ENCODE results near the gene PSMC2.

PSMC2 gene

DNA sequence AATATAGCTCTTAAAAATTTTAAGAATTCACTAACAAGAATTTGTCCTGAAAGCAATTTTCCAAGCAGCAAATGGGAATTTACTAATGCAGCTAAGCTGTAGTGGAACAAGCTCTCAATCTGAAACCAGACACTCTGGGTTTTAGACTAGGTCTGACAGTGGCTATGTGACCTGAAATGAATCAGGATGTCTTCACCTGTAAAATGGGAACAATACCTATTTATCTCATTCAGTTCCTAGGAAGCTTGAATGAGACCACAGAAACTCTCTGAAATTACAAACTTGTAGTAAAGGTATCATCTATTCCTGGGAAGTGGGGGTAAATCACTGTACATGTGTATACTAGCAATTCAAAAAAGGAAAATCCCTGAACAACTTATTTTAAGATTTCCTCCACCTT lies 4.1 kb upstream of the PSMC2 start:
- POLR2A ChIA-PET (ENCODE audit: low non-redundant PET), result no interaction called here
- TF ChIP-seq, protein P1, sequence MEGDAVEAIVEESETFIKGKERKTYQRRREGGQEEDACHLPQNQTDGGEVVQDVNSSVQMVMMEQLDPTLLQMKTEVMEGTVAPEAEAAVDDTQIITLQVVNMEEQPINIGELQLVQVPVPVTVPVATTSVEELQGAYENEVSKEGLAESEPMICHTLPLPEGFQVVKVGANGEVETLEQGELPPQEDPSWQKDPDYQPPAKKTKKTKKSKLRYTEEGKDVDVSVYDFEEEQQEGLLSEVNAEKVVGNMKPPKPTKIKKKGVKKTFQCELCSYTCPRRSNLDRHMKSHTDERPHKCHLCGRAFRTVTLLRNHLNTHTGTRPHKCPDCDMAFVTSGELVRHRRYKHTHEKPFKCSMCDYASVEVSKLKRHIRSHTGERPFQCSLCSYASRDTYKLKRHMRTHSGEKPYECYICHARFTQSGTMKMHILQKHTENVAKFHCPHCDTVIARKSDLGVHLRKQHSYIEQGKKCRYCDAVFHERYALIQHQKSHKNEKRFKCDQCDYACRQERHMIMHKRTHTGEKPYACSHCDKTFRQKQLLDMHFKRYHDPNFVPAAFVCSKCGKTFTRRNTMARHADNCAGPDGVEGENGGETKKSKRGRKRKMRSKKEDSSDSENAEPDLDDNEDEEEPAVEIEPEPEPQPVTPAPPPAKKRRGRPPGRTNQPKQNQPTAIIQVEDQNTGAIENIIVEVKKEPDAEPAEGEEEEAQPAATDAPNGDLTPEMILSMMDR (conservative IDR thresholded peaks at IDR 0.05; ENCODE audit: low read depth), result no peak
- no peak overlapping the region for H3K27ac ChIP-seq
- CTCF ChIA-PET, result interaction anchor here (0.6 to 1.5 kb wide), 3 partner anchors 18 to 46 kb away, joined by 3 to 6 read pairs (median 4); no protein-coding TSS in a partner anchor
- no peak for DNase-seq (ENCODE audit: low spot score)

DNA sequence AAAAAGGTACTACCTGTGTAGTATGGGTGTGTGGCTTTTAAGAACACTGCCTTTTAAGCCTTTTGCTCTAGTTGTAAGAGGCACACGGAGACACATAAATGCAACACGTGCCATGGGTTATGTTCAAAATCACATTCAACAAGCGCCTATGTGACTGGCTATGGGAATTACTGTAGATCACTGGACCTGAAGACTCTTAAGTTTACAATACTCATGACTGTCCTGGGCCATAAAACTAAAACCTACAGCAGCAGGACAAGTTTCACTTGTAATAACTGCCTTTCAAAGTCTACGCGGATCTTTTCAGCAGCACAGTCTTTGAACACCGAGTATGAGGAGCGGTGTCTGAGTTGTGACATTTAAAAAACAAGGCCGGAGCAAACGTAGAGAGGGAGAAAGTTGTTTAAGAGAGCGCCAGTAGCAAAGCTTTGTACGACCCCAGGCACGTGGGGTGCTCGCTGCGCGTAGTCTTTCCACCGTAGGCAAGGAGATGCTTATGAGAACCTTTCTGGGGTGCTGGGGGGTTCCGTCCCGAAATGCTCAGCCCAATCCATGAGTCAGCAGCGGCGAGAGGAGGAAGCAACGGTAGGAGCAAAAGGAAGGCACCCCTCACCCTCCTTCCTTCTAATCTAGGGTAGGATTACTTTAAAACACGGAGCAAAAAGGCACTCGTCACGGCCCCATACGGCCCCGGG lies 3.5 kb upstream of the PSMC2 start:
- peak overlapping the region; percentile 82 for H3K27ac ChIP-seq
- TF ChIP-seq, protein P1 (conservative IDR thresholded peaks at IDR 0.05; ENCODE audit: low read depth), result no peak
- POLR2A ChIA-PET (ENCODE audit: low non-redundant PET), result no interaction called here
- CTCF ChIA-PET, result interaction anchor here (0.6 to 1.5 kb wide), 3 partner anchors 22 to 46 kb away, joined by 3 to 6 read pairs (median 3); no protein-coding TSS in a partner anchor
- peak; percentile 30 for DNase-seq (ENCODE audit: low spot score)

DNA sequence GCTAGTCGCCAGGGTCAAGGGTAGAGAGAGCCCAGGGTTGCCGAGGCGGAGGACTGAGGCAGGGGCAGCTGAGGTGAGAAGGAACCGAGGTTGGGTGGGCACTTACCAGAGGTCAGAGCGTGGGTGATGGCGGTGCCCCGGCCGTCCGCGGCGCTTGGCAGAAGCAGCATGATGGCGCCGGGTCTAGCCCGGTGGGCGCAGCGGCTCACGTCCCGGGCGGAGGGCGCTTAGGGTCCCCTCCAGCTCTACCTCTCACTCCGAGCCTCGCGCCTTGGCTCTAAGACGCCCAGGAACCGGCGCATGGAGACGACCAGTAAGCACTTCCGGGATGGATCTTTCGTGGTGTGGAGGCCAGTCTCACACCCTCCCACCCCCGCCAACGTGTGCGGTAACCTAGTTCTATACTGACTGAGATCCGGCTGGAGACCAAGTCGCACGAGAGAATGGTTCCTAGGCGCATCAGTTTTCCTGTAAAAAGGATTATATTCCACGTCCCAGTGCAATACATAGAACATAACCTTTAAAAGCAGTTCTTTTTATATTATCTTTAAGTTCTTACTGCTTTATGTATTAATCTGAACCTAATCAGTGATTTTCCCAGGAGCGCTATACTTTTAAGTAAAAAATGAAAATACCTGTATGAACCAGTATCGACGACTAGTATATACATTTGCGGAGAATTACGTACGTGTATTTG lies 2.8 kb upstream of the PSMC2 start, which contains the start of gene DNAJC2:
DNAJC2 (minus strand) TSS at position 315 of the 697 bp plus-strand sequence; CDS start at position 170, 145 bp downstream.
- peak within 1 kb of the TSS; percentile 82 for H3K27ac ChIP-seq
- DNase-seq (ENCODE audit: low spot score), result peak; percentile 94
- POLR2A ChIA-PET (ENCODE audit: low non-redundant PET), result no interaction called here
- TF ChIP-seq, protein P1 (conservative IDR thresholded peaks at IDR 0.05; ENCODE audit: low read depth), result no peak
- CTCF ChIA-PET, result interaction anchor here (0.6 kb wide), 1 partner anchor 23 kb away, joined by 3 read pairs; no protein-coding TSS in a partner anchor

DNA sequence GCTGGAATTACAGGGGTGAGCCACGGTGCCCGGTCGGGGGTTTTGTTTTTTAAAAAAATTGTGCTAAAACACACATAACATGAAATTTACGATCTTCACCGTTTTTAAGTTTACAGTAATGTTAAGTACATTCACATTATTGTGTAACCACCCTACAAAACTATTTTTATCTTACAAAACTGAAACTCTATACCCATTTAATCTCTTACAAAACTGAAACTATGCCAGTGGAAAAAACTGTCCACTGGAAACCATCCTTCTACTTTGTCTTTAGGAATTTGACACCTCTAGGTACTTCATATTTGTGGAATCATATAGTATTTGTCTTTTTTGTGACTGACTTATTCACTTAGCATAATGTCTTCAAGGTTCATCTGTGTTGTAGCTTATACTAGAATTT lies 1.0 kb upstream of the PSMC2 start:
- CTCF ChIA-PET, result no interaction called here
- POLR2A ChIA-PET (ENCODE audit: low non-redundant PET), result no interaction called here
- no peak overlapping the region for H3K27ac ChIP-seq
- TF ChIP-seq, protein P1 (conservative IDR thresholded peaks at IDR 0.05; ENCODE audit: low read depth), result no peak
- no peak for DNase-seq (ENCODE audit: low spot score)

DNA sequence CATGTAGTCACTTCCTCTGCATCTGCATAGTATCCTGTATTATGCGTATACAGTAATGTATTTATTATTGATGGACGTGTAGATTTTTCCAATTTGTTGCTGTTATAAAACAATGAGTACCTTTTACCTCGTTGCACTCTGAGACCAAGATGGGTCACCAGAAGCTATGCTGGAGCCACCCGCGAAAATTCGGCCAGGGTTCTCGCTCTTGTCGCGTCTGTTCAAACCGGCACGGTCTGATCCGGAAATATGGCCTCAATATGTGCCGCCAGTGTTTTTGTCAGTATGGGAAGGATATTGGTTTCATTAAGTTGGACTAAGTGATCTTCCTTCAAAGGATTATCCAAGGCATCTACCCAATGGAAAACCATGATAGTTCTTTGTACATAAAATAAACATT lies 1.0 kb downstream of the PSMC2 start:
- H3K27ac ChIP-seq, result no peak overlapping the region
- TF ChIP-seq, protein P1 (conservative IDR thresholded peaks at IDR 0.05; ENCODE audit: low read depth), result no peak
- CTCF ChIA-PET, result no interaction called here

DNA sequence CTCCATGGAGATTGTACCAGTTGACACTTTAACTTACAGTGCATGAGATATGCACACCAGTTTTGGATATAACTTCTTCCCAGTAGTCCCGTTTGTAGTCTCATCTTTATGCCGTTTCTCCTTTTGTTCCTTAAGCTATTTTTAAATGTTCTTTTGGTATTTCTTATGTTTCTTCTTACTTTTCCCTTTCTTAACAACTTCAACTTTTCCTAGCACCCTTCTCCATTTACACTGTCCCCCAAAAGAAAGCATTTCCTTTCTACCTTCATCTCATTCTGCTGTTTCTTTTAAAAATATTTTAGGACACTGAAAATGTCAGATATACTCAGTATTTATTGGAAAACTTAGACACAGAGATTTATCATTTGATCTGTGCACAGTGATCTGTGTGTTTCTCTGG lies 1.5 kb downstream of the PSMC2 start:
- H3K27ac ChIP-seq, result no peak overlapping the region
- CTCF ChIA-PET, result no interaction called here
- POLR2A ChIA-PET (ENCODE audit: low non-redundant PET), result no interaction called here
- DNase-seq (ENCODE audit: low spot score), result no peak
- TF ChIP-seq, protein P1 (conservative IDR thresholded peaks at IDR 0.05; ENCODE audit: low read depth), result no peak

More for the DNA sequence above, 1.0 kb downstream of the PSMC2 start:
- POLR2A ChIA-PET (ENCODE audit: low non-redundant PET), result no interaction called here
- no peak for DNase-seq (ENCODE audit: low spot score)

Data from RWPE1 (cell line).